K562 treated with DMSO at 1 percent for 4 hours (cell line): ENCODE data around the gene KRTAP5-8. TPM values are rescaled to one million over a fixed set of nuclear protein-coding genes. Genes with fewer than 3 reads are reported as not detected.

ENCODE experiments used
- total RNA-seq: library from RNA; unstranded; fragments of 300-600 nt; gene quantifications from 2 replicates; pipeline ENCODE4 v1.2.3, GENCODE V29; 2022; ENCODE audit not compliant: insufficient read depth

Gene KRTAP5-8, protein sequence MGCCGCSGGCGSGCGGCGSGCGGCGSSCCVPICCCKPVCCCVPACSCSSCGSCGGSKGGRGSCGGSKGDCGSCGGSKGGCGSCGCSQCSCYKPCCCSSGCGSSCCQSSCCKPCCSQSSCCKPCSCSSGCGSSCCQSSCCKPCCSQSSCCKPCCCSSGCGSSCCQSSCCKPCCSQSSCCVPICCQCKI
- not detected in 2 replicates for total RNA-seq

DNA sequence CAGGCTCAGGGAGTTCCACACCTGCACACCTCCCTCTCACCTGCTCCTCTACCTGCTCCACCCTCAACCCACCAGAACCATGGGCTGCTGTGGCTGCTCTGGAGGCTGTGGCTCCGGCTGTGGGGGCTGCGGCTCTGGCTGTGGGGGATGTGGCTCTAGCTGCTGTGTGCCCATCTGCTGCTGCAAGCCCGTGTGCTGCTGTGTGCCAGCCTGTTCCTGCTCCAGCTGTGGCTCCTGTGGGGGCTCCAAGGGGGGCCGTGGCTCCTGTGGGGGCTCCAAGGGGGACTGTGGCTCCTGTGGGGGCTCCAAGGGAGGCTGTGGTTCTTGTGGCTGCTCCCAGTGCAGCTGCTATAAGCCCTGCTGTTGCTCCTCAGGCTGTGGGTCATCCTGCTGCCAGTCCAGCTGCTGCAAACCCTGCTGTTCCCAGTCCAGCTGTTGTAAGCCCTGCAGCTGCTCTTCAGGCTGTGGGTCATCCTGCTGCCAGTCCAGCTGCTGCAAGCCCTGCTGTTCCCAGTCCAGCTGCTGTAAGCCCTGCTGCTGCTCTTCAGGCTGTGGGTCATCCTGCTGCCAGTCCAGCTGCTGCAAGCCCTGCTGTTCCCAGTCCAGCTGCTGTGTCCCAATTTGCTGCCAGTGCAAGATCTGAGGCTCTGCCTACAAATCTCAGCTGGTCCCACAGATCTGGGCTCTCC lies at the start of gene KRTAP5-8:
KRTAP5-8 (plus strand) TSS at position 49 of the 689 bp plus-strand sequence; CDS start at position 80, 31 bp downstream.

DNA sequence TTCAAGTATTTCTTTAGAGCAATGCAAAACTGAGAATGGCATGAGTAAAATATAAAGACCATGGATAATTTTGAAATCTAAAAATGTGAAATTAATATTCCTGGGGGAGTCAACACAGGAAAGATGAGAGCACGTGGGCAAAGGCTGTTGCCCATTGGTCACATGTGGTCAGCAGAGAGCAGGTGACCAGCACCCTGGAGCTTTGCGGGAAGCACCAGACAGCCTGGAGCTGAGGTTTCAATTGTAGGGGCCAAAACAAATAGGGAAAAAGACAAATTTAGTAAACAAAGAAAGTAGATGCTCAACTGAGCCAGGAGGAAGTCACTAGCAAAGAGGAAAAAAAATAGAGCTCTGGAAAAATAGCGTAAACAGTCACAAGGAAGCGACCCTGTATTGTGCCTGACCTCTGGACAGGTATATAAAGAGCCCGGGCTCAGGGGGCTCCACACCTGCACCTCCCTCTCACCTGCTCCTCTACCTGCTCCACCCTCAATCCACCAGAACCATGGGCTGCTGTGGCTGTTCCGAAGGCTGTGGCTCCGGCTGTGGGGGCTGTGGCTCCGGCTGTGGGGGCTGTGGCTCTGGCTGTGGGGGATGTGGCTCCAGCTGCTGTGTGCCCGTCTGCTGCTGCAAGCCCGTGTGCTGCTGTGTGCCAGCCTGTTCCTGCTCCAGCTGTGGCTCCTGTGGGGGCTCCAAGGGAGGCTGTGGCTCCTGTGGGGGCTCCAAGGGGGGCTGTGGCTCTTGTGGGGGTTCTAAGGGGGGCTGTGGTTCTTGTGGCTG lies 10.8 kb upstream of the KRTAP5-8 start, which contains the start of gene KRTAP5-7:
KRTAP5-7 (plus strand) TSS at position 472 of the 780 bp plus-strand sequence; CDS start at position 506, 34 bp downstream.

DNA sequence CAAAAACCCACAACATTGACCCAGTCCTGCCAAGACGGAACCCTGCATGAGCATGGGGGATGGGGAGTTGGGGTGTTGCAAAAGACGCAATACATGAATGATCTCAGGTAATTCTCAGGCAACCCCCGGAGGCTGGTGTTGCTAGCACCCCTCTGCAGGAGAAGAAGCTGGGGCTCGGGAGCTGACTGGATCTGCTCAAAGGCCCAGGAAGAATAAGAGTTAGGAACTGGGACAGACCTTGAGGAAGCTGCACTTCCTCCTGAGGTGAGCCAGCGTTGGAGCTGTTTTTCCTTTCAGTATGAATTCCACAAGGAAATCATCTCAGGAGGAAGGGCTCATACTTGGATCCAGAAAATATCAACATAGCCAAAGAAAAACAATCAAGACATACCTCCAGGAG lies 10.3 kb downstream of the KRTAP5-8 start, which contains the start of gene KRTAP5-9:
KRTAP5-9 (plus strand) TSS at position 301 of the 400 bp plus-strand sequence. CDS start 238 bp downstream, outside the sequence.

DNA sequence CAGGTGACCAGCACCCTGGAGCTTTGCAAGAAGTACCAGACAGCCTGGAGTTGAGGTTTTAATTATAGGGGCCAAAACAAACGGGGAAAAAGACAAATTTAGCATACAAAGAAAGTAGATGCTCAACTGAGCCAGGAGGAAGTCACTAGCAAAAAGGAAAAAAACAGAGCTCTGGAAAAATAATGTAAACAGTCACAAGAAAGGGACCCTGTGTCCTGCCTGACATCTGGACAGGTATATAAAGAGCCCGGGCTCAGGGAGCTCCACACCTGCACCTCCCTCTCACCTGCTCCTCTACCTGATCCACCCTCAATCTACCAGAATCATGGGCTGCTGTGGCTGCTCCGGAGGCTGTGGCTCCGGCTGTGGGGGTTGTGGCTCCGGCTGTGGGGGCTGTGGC lies 27.4 kb downstream of the KRTAP5-8 start, which contains the start of gene KRTAP5-10:
KRTAP5-10 (plus strand) TSS at position 301 of the 400 bp plus-strand sequence; CDS start at position 326, 25 bp downstream.

DNA sequence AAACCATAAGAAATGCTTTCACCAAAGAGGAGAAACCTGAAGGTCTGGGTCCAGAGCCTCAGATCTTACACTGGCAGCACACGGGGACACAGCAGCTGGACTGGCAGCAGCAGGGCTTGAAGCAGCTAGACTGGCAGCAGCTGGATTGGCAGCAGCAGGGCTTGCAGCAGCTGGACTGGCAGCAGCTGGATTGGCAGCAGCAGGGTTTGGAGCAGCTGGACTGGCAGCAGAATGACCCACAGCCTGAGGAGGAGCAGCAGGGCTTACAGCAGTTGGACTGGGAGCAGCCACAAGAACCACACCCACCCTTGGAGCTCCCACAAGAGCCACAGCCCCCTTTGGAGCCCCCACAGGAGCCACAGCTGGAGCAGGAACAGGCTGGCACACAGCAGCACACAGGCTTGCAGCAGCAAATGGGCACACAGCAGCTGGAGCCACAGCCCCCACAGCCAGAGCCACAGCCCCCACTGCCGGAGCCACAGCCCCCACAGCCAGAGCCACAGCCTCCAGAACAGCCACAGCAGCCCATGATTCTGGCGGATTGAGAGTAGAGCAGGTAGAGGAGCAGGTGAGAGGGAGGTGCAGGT lies 44.6 kb downstream of the KRTAP5-8 start, which contains the start of gene KRTAP5-11:
KRTAP5-11 (minus strand) TSS at position 567 of the 587 bp plus-strand sequence; CDS start at position 529, 38 bp downstream.

Other genes with a start within 250 kb of the KRTAP5-8 start
- 51.5 and 80.5 TPM in 2 replicates for gene DHCR7, start 89.6 kb upstream of the KRTAP5-8 start, total RNA-seq
- gene NADSYN1, start 84.8 kb upstream of the KRTAP5-8 start, total RNA-seq: 49.6 and 51.2 TPM in 2 replicates
- gene KRTAP5-7, start 10.8 kb upstream of the KRTAP5-8 start, total RNA-seq: not detected in 2 replicates
- gene KRTAP5-9, start 10.4 kb downstream of the KRTAP5-8 start, total RNA-seq: not detected in 2 replicates
- gene KRTAP5-10, start 27.5 kb downstream of the KRTAP5-8 start, total RNA-seq: not detected in 2 replicates
- not detected in 2 replicates for gene KRTAP5-11, start 44.9 kb downstream of the KRTAP5-8 start, total RNA-seq